Measurements from ENCODE around the gene COA4.
"Not testable (repeated sequence)": the region's sequence is repeated elsewhere in the genome, so short reads cannot be mapped to it uniquely, and the experiment has no call there.

COA4 gene

DNA sequence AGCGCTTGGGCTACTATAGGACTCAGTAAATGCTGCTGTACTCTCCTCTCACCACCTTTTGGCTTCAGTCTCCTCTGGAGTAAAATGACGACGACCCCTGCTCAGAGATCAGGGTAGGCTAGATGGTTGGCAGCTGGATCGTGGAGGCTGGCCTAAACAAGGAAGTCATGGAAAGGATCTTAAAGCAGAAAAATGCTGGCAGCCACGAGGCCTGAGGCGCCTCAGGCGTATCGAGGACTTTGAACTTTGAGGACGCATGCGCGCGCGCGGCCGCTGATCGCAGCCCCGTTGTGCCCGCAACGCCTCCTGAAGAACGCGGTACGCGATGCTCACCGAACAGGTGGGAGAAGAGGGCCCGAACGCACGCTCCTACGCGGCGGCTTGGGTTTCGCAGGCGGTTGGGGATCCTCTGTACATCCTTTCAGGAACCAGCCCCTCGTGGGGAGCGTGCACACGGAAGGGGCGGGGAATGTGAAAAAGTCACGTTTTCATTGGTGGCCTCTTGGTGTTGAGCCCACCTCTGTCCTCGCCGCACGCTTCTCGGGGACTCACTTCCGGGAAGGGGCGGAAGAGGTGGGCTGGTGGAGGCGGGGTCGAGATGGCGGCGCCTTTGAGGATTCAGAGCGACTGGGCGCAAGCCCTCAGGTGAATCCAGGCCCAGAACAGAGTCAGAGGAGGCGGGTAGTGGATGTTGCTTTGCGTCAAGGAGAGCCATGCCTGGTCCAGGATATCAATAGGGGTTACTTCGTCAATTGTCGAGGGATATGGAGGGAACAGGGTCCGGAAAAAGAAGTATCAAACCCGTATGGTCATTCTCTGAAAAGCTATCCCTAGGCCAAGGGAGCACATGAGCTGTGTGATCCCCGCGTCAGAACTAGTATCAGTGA, at the start of gene COA4, which contains the start of gene PAAF1:
TSS of gene COA4 (minus strand) at position 423 of the 887 bp plus-strand sequence. CDS start 3,468 bp downstream, outside the sequence.
TSS of gene PAAF1 (plus strand) at position 576 of the 887 bp plus-strand sequence. CDS start at position 599, 23 bp downstream.
- DNase-seq, result peak; percentile 97

DNA sequence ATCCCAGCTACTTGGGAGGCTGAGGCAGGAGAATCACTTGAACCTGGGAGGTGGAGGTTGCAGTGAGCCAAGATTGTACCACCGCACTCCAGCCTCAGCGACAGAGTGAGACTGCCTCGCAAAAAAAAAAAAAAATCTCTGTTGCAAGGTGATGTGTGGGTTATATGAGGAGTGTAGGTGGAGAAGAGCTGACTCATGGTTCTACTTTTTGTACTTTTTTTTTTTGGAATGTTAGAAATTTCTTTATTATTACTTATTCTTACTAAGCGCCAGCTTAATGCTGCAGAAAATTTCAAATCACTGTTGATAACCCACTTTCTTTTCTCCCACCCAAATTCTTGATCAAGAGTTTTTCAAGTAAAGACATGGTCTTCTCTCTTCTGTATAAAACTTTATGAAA, 44.5 kb upstream of the COA4 start:
- no peak for DNase-seq

DNA sequence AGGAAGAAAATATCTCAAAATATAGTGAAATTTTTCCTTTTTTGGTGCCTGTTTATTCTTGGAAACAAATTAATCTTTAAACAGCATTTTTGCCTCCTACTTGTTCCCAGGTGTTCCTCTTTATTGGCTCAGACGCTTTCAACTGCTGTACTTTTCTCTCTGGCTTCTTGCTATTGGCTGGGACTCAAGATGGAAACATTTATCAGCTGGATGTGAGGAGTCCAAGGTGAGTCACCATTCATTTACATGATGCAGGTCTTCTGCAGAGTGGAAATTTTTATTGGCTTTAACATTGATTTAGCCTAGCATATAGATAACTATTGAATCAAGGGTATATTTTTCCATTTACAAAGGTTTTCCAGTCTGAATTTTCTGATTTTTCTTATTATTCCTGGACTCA, 39.8 kb upstream of the COA4 start:
- DNase-seq, result no peak

DNA sequence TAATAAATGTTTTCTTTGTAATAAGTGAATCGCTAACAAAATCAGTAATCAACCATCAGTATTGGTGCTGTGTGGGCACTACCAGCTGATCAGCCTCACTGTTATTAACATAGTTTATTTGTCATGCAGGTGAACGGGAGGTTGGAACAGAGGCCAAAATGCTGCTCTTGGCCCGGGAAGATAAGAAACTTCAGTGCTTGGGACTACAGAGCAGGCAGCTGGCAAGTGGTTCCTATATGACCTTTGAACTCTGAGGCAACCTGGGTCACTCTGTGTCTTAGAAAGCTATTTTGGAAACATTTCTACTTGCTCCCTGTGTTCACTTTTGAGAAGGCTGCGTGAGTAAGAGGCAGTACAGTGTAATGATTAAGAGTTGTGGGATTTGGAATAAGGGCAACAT, 37.6 kb upstream of the COA4 start:
- DNase-seq, result no peak

DNA sequence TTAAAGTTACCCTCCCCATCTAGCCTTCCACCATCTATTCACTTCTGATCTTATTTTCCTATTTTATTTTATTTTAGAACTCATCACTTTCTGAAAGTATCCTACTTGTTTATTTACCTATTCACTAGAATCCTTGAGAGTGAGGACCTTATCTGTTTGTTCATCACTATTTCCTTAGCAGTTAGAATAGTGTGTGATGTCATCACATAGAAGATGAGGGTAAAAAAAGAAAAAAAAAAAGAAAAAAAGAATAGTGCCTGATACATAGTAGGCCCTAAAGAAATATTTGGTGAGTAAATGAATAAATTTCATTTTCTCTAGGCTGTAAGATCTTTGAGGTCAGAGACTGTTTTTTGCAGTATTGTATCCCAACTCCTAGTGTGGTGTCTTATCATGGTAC, 36.8 kb upstream of the COA4 start:
- DNase-seq, result no peak

DNA sequence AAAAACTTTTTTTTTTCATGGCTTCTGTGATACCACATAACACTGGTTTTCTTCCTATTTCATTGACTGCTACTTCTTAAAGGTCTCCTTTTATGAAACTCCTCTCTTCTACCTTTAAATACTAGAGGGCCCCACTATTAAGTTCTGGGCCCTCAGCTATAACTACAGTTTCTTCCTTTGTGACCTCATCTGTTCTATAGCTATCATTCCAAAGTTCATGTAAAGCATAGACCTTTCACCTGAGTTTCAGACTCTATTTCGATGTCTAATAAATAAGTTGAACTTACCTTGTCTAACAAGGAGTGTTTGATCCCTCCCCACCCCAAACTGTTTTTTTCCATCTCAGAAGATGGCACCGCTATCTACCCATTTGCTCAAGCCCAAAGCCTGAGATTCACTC, 35.4 kb upstream of the COA4 start:
- no peak for DNase-seq

DNA sequence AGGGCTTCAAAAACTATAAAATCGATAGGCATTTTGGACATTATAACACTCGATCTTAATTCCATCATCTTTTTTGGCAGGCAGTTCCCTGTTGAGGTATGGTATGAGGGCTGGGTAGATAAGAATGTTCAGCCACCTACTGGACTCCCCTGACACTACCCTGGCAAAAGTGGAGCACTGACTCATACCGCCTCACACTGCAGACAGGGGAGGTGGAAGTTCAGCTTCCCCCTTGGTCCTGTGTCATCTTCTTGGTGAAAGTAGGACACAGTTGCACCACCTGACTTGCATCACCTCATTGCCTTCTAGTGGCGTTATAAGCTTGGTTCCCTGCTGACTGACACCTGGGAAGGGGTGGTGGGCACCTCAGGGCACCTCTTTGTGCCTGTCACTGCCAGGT, 30.5 kb upstream of the COA4 start:
- DNase-seq, result no peak

DNA sequence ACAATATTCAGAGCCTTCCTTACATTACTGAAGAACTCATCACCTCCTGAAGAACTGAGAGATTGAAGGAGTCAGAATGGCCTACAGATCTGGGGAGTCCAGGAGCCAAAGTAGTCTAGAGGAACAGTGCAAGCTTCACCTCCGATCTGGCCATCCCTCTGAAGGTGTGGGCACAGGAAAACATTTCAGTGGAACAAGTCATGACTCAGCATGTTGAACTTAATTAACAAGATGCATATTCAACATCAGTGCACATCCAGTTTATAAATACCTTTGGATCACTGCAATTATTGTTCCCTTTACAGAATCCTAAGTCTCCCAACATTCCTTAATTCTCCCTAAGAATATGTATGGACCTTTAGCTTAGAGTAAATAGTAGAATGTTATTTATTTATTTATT, 25.7 kb upstream of the COA4 start:
- no peak for DNase-seq

DNA sequence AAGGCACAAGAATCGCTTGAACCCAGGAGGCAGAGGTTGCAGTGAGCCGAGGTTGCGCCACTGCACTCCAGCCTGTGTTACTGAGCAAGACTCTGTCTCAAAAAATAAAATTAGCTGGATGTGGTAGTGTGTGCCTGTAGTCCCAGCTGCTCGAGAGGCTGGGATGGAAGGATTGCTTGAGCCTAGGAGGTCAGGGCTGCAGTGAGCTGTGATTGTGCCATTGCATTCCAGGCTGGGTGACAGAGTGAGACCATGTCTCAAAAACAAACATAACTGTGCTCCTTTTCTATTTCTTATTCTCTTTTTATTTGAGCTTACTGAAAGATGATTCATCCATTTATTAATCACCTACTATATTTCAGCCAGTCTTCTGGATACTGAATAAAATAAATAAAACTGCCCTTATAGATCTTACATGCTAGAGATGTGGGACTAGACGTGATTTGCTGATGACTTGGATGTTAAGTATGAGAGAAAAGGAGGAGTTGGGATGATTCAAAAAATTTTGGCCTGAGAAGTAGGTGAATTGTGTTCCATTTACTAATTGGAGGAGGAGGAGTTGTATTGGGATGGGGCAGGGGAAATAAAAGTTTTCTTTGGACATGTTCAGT, 18.2 kb upstream of the COA4 start:
- no peak for DNase-seq

DNA sequence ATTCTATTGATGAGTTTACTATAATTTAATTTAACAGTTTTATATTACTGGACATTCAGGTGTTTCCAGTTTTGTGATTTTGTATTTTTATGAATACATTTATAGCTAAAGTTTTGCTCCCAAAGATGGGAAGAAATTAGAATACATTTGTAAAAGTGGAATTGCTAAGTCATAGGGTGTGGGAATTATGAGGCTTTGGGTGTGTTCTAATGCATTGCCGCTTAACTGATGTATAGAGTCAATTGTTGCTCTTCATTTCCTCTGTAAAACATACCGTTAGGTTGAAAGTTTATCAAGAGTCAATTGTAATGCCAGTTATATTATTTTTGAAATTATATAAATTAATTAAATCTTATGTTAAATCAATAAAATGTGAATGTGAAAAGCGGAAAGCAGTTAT, 16.4 kb upstream of the COA4 start:
- no peak for DNase-seq

DNA sequence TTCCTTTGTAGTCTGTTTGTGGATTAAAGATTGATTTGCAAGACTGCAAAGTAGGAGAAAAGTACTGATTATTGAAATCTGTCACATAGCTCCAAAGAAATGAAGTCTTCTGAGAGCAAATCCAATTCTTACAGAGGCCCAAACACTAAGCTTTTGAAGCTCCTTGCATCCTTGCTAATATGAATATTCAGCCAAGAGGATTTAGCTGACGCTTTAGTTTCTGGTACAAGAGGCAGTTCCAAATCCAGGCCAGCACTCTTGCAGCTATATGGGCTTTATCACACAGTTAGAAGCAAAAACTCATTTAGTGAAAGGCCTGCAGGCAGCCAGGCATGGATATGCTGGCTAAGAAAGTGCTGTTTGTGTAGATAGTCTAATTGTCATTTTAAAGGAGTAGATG, 12.9 kb upstream of the COA4 start:
- no peak for DNase-seq

DNA sequence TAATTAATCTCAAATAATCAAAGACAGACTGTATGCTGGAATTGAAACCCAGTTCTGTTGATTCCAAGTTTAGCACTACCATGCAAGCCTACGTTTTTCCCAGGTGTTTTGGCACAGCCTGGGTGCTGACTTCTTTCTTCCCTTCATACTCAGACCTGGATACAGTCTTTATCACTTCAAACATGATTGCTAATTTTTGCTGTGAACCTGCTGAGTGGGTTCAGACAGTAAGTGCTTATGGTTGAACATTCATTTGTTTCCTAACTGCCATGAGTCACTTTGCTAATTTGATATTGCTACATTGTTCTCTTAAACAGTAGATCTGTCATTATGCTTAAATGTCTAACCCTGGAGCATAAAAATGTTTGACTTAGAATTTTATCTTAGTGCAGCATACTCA, 12.4 kb upstream of the COA4 start:
- no peak for DNase-seq

DNA sequence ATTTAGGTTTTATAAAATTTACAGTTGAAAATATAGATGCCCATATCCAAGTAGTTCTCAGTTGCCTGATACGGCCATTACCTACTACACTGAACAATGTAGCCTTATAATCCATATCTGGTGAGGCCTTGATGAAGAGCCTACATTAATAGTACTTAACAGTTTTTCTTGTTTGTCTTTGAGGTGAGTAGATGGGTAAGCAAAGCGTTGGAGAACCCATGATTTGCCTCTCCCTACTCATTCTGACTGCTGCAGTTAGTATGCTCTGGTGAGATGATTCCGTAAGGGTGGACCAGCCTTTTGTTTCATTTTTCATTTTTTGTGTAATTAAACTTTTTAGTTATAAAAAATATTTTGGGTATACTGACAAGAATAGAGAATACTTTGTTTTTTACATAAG, 11.6 kb upstream of the COA4 start:
- DNase-seq, result no peak

DNA sequence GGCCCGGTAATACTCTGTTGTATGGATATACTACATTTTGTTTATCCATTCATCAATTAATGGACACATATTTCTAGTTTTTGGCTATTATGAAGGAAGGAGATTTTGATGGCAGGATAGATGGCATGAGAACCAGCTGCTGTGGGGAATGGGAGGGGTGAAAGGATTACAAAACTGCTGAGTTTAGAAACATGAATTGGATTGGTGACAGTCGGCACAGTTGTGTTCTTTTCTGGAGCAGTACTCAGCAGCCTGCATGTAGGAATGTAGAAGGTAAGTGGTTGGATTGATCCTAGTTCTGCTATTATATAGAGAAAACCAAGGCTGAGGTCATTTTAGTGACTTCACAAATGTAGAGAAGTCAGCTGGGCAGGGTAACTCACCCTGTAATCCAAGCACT, 7.2 kb upstream of the COA4 start:
- DNase-seq, result no peak

DNA sequence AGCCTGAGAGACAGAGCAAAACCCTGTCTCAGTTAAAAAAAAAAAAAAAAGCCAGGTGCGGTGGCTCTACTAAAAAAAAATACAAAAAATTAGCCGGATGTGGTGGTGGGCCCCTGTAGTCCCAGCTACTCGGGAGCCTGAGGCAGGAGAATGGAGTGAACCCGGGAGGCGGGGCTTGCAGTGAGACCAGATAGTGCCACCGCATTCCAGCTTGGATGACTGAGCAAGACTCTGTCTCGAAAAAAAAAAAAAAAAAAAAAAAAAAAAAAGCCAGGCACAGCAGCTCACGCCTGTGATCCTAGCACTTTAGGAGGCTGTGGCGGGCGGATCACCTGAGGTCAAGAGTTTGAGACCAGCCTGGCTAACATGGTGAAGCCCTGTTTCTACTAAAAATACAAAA, 3.8 kb upstream of the COA4 start:
- DNase-seq, result not testable (repeated sequence)

DNA sequence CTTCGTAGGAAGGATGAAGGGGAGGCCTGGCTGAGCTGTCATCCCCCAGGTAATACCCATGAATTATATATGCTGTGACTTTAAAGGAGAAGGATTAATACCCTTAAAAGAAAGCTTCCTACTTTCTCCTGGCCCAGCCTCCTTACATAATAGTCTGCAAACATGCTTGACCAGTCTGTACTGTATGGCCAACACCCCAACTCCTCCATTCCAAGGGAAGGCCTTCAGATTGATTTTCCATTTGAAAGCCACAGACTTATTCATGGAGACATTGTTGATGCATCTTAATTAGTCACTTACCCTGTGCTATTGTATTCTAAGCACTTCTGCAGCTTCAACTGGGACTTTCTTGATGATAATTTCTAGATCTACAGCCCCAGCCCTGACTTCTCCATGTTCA, 2.1 kb upstream of the COA4 start:
- DNase-seq, result no peak

DNA sequence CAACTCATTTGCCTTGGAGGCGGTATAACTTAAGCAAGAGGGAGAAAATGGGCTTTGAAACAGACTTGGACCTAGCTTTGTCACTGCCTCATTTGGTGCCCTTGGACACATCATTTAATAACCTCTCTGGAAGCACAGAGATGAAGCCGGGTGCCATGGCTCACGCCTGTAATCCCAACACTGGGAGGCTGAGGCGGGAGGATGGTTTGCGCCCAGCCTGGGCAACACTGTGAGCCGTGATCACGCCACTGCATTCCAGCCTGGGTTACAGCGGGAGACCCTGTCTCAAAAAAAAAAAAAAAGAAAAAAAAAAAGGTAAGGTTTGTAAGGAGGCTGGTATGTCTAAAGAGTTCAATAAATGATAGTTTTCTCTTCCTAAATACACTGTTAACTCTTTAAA, 806 bp downstream of the COA4 start:
- DNase-seq, result no peak

DNA sequence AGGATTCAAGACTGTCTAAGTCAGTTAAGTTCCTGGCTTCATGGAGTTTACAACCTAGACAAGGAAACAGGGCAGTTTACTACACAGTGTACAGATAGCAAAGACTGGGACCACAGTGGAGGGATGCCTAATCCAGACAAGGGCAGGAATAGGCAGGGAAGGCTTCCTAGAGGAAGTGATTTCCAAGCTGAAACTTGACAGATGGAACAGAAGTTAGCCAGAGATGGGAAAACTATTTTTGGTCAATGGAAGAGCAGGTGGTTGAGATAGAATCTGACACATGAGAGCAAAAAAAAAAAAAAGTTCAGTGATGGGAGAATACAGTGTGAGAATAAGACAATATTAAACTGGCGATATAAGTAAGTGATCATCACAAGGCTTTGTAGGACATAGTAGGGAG, 1.3 kb downstream of the COA4 start:
- DNase-seq, result no peak

DNA sequence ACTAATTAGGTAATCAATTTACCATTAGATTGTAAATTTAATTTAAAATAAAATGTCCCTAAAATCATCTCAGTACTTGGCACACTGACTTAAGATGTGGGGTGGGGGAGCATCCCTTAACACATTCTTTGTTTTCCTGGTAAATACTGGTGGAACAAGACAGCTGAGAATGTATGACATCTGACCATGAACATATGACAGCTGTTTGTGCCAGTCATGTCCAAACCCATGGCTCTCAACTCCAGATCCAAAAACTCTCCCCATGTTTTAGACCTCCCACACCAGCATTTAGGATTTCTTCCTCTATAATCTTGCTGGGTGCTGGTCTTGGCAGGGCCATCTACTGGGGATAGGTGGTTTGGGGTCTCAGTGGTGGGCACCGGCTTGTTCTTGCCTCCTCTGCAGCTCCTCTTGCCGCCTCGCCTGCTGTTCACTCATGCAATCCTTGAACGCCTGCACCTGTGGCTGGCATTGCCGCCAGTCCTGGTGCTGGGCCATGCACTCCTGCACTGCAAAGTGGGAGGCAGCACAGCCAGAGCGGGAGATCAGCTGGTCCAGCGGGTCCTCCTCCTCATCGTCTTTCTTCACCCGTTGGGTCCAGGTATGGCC, 3.8 kb downstream of the COA4 start:
- DNase-seq, result peak; percentile 57

DNA sequence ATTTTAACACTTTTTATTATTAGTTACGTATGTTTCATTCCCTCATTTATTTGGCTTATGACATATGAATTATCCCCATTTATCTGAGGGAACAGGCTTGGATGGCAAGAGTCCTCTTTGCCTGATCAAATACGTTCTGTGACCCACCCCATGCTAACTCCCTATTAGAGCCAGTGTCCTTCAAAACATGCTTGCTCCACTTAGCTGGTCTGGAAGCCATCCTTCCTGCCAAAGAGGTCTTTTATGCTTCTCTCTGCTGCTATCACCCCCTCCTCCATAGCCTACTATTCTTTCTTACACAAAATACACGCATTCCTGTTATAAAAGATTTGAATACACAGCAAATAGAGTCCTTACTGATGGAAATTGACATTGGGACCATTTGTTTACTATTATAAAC, 6.4 kb downstream of the COA4 start:
- DNase-seq, result no peak

DNA sequence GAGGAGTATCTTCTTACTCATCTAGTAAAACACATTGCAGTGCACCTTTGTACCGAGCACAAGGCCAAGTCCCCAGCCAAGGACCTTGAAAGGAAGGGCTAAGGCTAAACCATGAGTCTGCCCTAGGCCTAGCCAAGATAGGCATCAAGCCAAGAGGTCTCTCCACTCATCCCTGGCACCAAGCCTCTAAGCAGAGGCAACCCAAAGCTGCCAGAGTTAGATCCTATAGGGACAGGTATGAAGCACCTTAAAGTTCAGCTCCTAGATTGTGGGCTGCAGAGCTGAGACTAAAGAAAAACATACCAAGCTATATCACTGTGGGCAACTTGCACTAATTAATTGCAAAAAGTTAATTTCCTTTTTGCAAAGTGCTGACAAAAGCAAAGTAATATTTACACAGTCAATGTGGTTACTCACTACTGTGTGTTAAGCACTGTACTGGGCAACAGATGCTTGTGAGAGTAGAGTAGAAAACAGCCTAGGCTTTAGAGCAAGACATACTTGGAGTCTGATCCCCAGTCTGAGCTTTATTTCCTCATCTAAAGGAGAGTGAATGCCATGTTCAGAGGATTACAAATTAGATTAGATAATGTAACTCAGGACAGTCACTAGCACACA, 7.2 kb downstream of the COA4 start:
- no peak for DNase-seq

DNA sequence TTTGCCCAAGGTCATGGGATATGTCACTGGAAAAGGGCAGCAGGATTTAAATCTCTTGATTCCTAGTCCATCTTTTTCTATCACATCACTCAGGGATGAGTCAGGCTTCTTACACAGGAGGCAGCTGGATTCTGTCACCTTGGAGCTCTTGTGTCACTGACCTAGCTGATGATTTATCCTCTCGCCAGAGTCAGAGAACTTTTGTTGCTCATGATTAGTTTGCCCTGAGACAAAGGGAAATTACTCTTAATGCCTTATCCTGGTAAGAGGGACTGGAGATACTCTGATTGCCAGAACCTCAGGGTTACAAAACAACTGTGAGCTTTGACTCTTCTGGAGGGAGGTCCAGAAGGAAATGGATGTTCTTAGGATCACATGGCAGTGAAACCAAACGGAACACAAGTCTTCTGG, 10.1 kb downstream of the COA4 start:
- no peak for DNase-seq

DNA sequence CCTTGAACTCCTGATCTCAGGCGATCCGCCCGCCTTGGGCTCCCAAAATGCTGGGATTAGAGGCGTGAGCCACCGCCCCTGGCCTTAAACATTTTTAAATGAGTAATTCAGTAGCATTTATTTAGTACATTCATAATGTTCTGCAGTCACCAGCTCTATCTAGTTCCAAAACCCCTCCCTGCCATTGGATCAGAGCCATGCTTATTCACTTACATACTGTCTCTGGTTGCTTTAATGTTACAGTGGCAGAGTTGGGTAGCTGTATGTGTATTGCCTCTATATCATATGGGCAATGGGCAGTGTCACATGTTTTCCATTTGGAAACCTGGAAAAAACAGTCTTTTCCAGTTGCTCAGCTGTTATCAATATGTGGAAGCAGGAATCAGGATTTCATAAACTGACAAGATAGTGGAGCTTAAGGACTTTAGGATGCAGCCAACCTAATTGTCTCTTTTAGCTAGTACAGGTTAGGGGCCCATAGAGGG, 10.5 kb downstream of the COA4 start:
- no peak for DNase-seq

Measured in left hindlimb (tissue), 1 donor.